ENCODE measurements around the gene MRPL55.
"Not testable (repeated sequence)": the region's sequence is repeated elsewhere in the genome, so short reads cannot be mapped to it uniquely, and the experiment has no call there.

Gene MRPL55

GRCh38 chr1:228120351-228120750, 11.3 kb upstream of the MRPL55 start:
- DNase-seq, result no peak

- no peak for DNase-seq
These were observed 8.9 kb upstream of the MRPL55 start for GRCh38 chr1:228118040-228118439.

GRCh38 chr1:228117335-228117734, 8.2 kb upstream of the MRPL55 start:
- DNase-seq, result no peak

- DNase-seq, result no peak
These were observed 5.7 kb upstream of the MRPL55 start for GRCh38 chr1:228114827-228115226.

- no peak for DNase-seq
These were observed 3.5 kb upstream of the MRPL55 start for GRCh38 chr1:228112617-228113016.

GRCh38 chr1:228112167-228112566, 3.1 kb upstream of the MRPL55 start:
- DNase-seq, result no peak

- not testable (repeated sequence) for DNase-seq
These were observed 2.2 kb upstream of the MRPL55 start for GRCh38 chr1:228111315-228111714.

- no peak for DNase-seq
These were observed 1.5 kb upstream of the MRPL55 start for GRCh38 chr1:228110556-228110955.

- no peak for DNase-seq
These were observed 926 bp upstream of the MRPL55 start for GRCh38 chr1:228109962-228110488.

GRCh38 chr1:228108742-228109072, 392 bp downstream of the MRPL55 start:
- no peak for DNase-seq

- DNase-seq, result no peak
These were observed 926 bp downstream of the MRPL55 start for GRCh38 chr1:228108055-228108690.

GRCh38 chr1:228107636-228108035, 1.5 kb downstream of the MRPL55 start:
- no peak for DNase-seq

- DNase-seq, result no peak
These were observed 2.4 kb downstream of the MRPL55 start for GRCh38 chr1:228106800-228107054.

- DNase-seq, result no peak
These were observed 2.9 kb downstream of the MRPL55 start for GRCh38 chr1:228105996-228106799.

GRCh38 chr1:228105270-228105995, 3.7 kb downstream of the MRPL55 start:
- DNase-seq, result no peak

GRCh38 chr1:228104526-228105269, 4.4 kb downstream of the MRPL55 start:
- DNase-seq, result no peak

- DNase-seq, result peak; percentile 87
These were observed 6.1 kb downstream of the MRPL55 start, which contains the start of gene C1orf35 for GRCh38 chr1:228102791-228103620. C1orf35 (minus strand) TSS chr1:228103325; CDS start chr1:228103227, 98 bp downstream.

- no peak for DNase-seq
These were observed 6.9 kb downstream of the MRPL55 start for GRCh38 chr1:228101994-228102790.

GRCh38 chr1:228101614-228101993, 7.5 kb downstream of the MRPL55 start:
- no peak for DNase-seq

- no peak for DNase-seq
These were observed 8.1 kb downstream of the MRPL55 start for GRCh38 chr1:228100822-228101613.

- DNase-seq, result no peak
These were observed 9.8 kb downstream of the MRPL55 start for GRCh38 chr1:228099331-228099732.

All from DMS79 treated with DMSO at 0.1 percent for 48 hours (cell line).